GM23338 (cell line): ENCODE measurements around the gene TFPI2. TPM values are rescaled to one million over a fixed set of nuclear protein-coding genes. Genes with fewer than 3 reads are reported as not detected.

ENCODE experiments used
- ATAC-seq: fragments of 200-7000 bp; cut with Tn5 transposase; 3 replicates; pipeline ENCODE4 v1.9.1; 2020
- DNase-seq: peaks from one replicate; pipeline ENCODE4 v3.0.0-alpha.2; 2015; ENCODE audit warnings: low spot score
- H2AFZ ChIP-seq: fragments of 200-600 bp; sonication (generic); 2 replicates; pipeline ENCODE4 v1.8.0; 2016; ENCODE audit warnings: antibody characterized with exemption, mild to moderate bottlenecking, moderate library complexity
- H3F3A ChIP-seq: fragments of 200-600 bp; sonication (generic); replicated peaks from 2 replicates; pipeline ENCODE4 v1.8.0; 2017; ENCODE audit warnings: antibody characterized with exemption, mixed run types, low read depth
- H3K27ac ChIP-seq: fragments of 200-600 bp; sonication (generic); 2 replicates; pipeline ENCODE4 v1.6.1; 2016; ENCODE audit warnings: low read depth
- H3K27me3 ChIP-seq: fragments of 200-600 bp; sonication (generic); 2 replicates; pipeline ENCODE4 v1.8.0; 2016; ENCODE audit warnings: mild to moderate bottlenecking, mixed run types, moderate library complexity; ENCODE audit not compliant: insufficient read depth
- H3K36me3 ChIP-seq: fragments of 200-600 bp; sonication (generic); 2 replicates; pipeline ENCODE4 v1.8.0; 2016; ENCODE audit warnings: mild to moderate bottlenecking; ENCODE audit not compliant: insufficient read depth
- H3K4me1 ChIP-seq: fragments of 200-600 bp; sonication (generic); 2 replicates; pipeline ENCODE4 v1.8.0; 2016; ENCODE audit warnings: mild to moderate bottlenecking, moderate library complexity; ENCODE audit not compliant: insufficient read depth
- H3K4me2 ChIP-seq: fragments of 200-600 bp; sonication (generic); 2 replicates; pipeline ENCODE4 v1.7.1; 2017; ENCODE audit warnings: mixed run types
- H3K4me3 ChIP-seq: fragments of 200-600 bp; sonication (generic); 2 replicates; pipeline ENCODE4 v1.6.1; 2016; ENCODE audit warnings: mixed run types
- H3K79me2 ChIP-seq: fragments of 200-600 bp; sonication (generic); replicated peaks from 2 replicates; pipeline ENCODE4 v1.8.0; 2017; ENCODE audit warnings: mild to moderate bottlenecking; ENCODE audit not compliant: insufficient read depth
- H3K9me2 ChIP-seq: fragments of 200-600 bp; sonication (generic); 2 replicates; pipeline ENCODE4 v1.8.0; 2017; ENCODE audit not compliant: insufficient read depth
- H4K20me1 ChIP-seq: fragments of 200-600 bp; sonication (generic); replicated peaks from 2 replicates; pipeline ENCODE4 v1.8.0; 2017; ENCODE audit warnings: mild to moderate bottlenecking; ENCODE audit not compliant: insufficient read depth
- H3K27ac Mint-ChIP-seq: 2 replicates; pipeline ENCODE4 v1.8.0; 2020; ENCODE audit warnings: inconsistent platforms, mild to moderate bottlenecking, moderate library complexity, mixed read lengths
- H3K27me3 Mint-ChIP-seq: 3 replicates; pipeline ENCODE4 v1.8.0; 2022; ENCODE audit warnings: low read depth, mild to moderate bottlenecking, moderate library complexity, mixed read lengths, inconsistent platforms; ENCODE audit not compliant: insufficient read depth, poor library complexity
- H3K36me3 Mint-ChIP-seq: 3 replicates; pipeline ENCODE4 v1.8.0; 2021; ENCODE audit warnings: low read depth, mild to moderate bottlenecking, inconsistent platforms, moderate library complexity, mixed read lengths
- H3K4me1 Mint-ChIP-seq: 3 replicates; pipeline ENCODE4 v1.8.0; 2020; ENCODE audit warnings: mild to moderate bottlenecking, inconsistent platforms, mixed read lengths
- H3K4me3 Mint-ChIP-seq: 3 replicates; pipeline ENCODE4 v1.8.0; 2021; ENCODE audit warnings: moderate library complexity, mild to moderate bottlenecking, inconsistent platforms, mixed read lengths
- H3K9me3 Mint-ChIP-seq: 3 replicates; pipeline ENCODE4 v1.8.0; 2020; ENCODE audit warnings: moderate library complexity, mild to moderate bottlenecking, inconsistent platforms, mixed read lengths
- CTCF ChIP-seq, 2 experiments: fragments of 200-600 bp in 1 of 2; sonication (generic) in 1 of 2; conservative IDR thresholded peaks; 2 replicates each; pipeline versions ENCODE4 v1.5.1 to v1.6.1; 2016 to 2017; ENCODE audit warnings: antibody characterized with exemption in 2 of 2, low read depth in 2 of 2, mild to moderate bottlenecking in 2 of 2, moderate library complexity in 1 of 2
- NANOG ChIP-seq: IDR thresholded peaks from 2 replicates; pipeline ENCODE4 v1.6.1; 2016; ENCODE audit warnings: antibody characterized with exemption, borderline replicate concordance
- REST ChIP-seq: IDR thresholded peaks from one replicate; pipeline ENCODE4 v1.6.1; 2018; ENCODE audit warnings: antibody characterized with exemption; ENCODE audit not compliant: unreplicated experiment
- STAT1 ChIP-seq: IDR thresholded peaks from one replicate; pipeline ENCODE4 v1.6.1; 2016; ENCODE audit warnings: antibody characterized with exemption; ENCODE audit not compliant: unreplicated experiment
- ZNF462 ChIP-seq: fragments of 250-450 bp; sonication (Bioruptor Pico); IDR thresholded peaks from 2 replicates; pipeline ENCODE4 v1.5.0; 2020; ENCODE audit warnings: mild to moderate bottlenecking, moderate library complexity
- polyA plus RNA-seq: library from polyadenylated mRNA; unstranded; fragments of >200 nt; fragmentation: Nextera tagmentation; extraction: Ambion mirVana; gene quantifications from 2 replicates; pipeline ENCODE4 v1.2.1, GENCODE V29; 2016
- total RNA-seq: library from RNA; depleted of rRNA; stranded (reverse); fragments of >200 nt; shearing (Covaris generic); gene quantifications from 2 replicates; pipeline ENCODE4 v1.2.3, GENCODE V29; 2014

TFPI2 gene
- total and polyA plus RNA-seq, 2 experiments from 2014 or later: 13.3 to 18.1 TPM

DNA sequence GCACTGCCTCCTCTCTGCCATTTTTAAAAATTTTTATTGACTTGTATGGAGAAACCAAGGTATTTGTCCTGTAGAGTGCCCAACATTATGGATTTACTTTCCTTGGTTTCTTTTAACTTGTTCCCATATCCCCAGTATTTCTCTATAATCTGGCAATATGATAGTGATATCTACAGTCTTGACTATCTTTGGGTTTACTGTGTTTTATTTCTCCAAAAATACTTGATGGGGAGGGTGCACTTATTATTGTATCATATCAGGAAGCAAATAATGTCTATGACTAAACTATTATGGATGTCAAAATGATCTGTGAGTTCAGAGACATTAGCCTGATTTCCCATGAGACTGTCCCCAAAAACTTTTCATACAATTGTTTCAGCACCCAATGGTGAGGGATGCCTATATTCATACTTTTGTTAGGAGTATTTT lies 6.6 kb downstream of the TFPI2 start:
- Histone ChIP-seq H3K79me2 (no peaks in the 10 kb centered on the region), H3K4me2 (no peak overlapping the region), H3K4me1 (no peaks in the 10 kb centered on the region), H3K9me2 (no peaks in the 10 kb centered on the region), H4K20me1 (no peaks in the 10 kb centered on the region), H2AFZ (no peak overlapping the region), H3K4me3 (no peak overlapping the region), H3K27ac (no peak overlapping the region), H3F3A (no peaks in the 10 kb centered on the region), H3K27me3 (peaks cover 8% of the 10 kb centered on the region), H3K36me3 (no peaks in the 10 kb centered on the region; the same call in 1 of the 2 replicates)
- TF ChIP-seq STAT1 (no peak), REST (no peak), ZNF462 (no peak), NANOG (no peak), CTCF (conservative IDR thresholded peaks at IDR 0.05; ENCODE audit: low read depth in 2 of 2) (no peak)
- Mint-ChIP-seq H3K4me3 (no peak overlapping the region), H3K4me1 (no peaks in the 10 kb centered on the region), H3K9me3 (peaks cover 10% of the 10 kb centered on the region; the same call in 1 of the 3 replicates), H3K27ac (no peak overlapping the region), H3K27me3 (peaks cover under 1% of the 10 kb centered on the region), H3K36me3 (peaks cover 6% of the 10 kb centered on the region; the same call in 1 of the 3 replicates)
- DNase-seq (no peak), ATAC-seq (no peak)
